ENCODE data around the gene ZNF785.

DNA sequence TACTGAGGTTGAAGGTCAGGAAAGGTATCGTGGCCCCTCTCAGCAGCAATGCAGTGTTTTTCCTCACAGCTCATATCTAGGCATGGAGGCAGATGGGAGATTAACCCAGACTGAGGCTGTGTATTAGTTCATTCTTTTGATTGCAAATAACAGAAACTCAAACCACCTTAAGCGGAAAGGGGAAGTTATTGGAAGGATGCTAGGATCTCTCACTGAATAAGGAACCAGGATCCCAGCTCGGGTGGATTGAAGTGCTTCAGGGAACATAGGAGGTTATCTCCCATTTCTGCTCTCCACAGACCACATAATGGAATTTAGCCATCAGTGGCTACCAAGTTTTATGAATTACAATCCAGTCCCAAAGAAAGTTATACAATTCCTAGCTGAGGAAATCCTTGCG, 16.5 kb upstream of the ZNF785 start:
- TF ChIP-seq POLR2A (IDR thresholded peaks at IDR 0.05; ENCODE audit: low read depth, low read length) (no peak), POLR2AphosphoS5 (IDR thresholded peaks at IDR 0.05; ENCODE audit: low read depth, low read length) (no peak), TAF1 (IDR thresholded peaks at IDR 0.05; ENCODE audit: borderline replicate concordance, low read depth, low read length) (no peak)

Measured in GM12892 (cell line).